WERI-Rb-1 (cell line): Measurements from ENCODE around the gene MARCO.
A peak's percentile ranks its signal among the peaks of the same experiment; 100 is the strongest.

ENCODE experiments used
- DNase-seq: peaks from one replicate; pipeline ENCODE4 v3.0.0-alpha.2; 2020
- H3K27ac ChIP-seq: fragments of 250-450 bp; sonication (Bioruptor Pico); 2 replicates; pipeline ENCODE4 v1.5.1; 2020; ENCODE audit warnings: mild to moderate bottlenecking, moderate library complexity
- H3K27me3 ChIP-seq: fragments of 250-450 bp; sonication (Bioruptor Pico); 2 replicates; pipeline ENCODE4 v1.5.1; 2021; ENCODE audit warnings: mild to moderate bottlenecking, low read depth, moderate library complexity; ENCODE audit not compliant: insufficient read depth, severe bottlenecking
- H3K36me3 ChIP-seq: fragments of 250-450 bp; sonication (Bioruptor Pico); 2 replicates; pipeline ENCODE4 v1.5.1; 2020; ENCODE audit warnings: mild to moderate bottlenecking, moderate library complexity
- H3K4me3 ChIP-seq: 2 replicates; pipeline ENCODE4 v1.5.1; 2011; ENCODE audit warnings: low read depth, mild to moderate bottlenecking, control low read depth, low read length
- H3K9me3 ChIP-seq: fragments of 250-450 bp; sonication (Bioruptor Pico); 2 replicates; pipeline ENCODE4 v1.5.1; 2021; ENCODE audit warnings: mild to moderate bottlenecking, moderate library complexity; ENCODE audit not compliant: severe bottlenecking
- TF ChIP-seq, protein P1 (sequence below): IDR thresholded peaks from 2 replicates; pipeline ENCODE4 v1.5.1; 2011; ENCODE audit warnings: low read depth, mild to moderate bottlenecking, control low read depth, inconsistent platforms, low read length

MARCO gene

DNA sequence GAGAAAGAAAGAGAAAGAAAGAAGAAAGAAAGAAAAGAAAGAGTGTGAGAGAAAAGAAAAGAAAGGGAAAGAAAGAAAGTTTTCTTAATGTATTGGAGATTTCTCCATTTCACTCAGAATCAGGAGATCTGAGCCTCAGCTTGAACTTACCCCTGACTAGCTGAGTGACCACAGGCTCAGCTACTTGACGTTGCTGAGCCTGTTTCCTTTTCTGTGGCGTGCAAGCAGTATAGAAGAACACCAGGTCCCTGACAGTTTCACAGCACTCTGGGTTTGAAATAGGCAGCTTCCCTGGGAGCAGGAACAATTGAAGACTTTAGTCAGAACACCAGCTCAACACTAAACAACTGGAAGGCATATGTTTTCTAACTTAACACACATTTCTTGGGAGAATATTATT lies 44.7 kb downstream of the MARCO start:
- Histone ChIP-seq H3K27ac (no peak overlapping the region), H3K27me3 (no peaks in the 10 kb centered on the region), H3K4me3 (no peak overlapping the region), H3K36me3 (no peaks in the 10 kb centered on the region), H3K9me3 (peaks cover 3% of the 10 kb centered on the region)
- no peak for DNase-seq
- TF ChIP-seq, protein P1, sequence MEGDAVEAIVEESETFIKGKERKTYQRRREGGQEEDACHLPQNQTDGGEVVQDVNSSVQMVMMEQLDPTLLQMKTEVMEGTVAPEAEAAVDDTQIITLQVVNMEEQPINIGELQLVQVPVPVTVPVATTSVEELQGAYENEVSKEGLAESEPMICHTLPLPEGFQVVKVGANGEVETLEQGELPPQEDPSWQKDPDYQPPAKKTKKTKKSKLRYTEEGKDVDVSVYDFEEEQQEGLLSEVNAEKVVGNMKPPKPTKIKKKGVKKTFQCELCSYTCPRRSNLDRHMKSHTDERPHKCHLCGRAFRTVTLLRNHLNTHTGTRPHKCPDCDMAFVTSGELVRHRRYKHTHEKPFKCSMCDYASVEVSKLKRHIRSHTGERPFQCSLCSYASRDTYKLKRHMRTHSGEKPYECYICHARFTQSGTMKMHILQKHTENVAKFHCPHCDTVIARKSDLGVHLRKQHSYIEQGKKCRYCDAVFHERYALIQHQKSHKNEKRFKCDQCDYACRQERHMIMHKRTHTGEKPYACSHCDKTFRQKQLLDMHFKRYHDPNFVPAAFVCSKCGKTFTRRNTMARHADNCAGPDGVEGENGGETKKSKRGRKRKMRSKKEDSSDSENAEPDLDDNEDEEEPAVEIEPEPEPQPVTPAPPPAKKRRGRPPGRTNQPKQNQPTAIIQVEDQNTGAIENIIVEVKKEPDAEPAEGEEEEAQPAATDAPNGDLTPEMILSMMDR: no peak

DNA sequence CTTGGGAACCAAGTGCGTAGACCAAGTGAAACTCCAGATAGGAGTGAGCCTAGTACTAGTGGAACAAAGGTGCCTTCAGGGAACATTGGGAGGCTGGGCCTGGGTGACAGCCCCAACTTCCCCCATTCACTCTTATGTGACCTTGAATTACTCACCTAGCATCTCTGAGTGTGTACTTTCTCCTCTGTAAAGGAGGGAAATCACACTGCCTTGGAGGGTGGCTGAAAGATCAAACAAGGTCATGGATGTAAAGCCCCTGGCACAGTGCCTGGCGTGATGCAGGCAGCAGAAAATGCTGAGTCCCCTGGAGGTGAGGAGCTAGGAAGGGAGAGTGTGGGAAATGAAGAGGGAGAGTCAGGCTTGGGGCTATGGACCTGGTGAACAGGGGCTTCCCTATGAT lies 45.9 kb downstream of the MARCO start:
- Histone ChIP-seq H3K36me3 (no peaks in the 10 kb centered on the region), H3K4me3 (no peak overlapping the region), H3K27me3 (no peaks in the 10 kb centered on the region), H3K27ac (no peak overlapping the region; the same call in 1 of the 2 replicates), H3K9me3 (peaks cover 3% of the 10 kb centered on the region)
- DNase-seq: no peak
- TF ChIP-seq, protein P1: no peak

DNA sequence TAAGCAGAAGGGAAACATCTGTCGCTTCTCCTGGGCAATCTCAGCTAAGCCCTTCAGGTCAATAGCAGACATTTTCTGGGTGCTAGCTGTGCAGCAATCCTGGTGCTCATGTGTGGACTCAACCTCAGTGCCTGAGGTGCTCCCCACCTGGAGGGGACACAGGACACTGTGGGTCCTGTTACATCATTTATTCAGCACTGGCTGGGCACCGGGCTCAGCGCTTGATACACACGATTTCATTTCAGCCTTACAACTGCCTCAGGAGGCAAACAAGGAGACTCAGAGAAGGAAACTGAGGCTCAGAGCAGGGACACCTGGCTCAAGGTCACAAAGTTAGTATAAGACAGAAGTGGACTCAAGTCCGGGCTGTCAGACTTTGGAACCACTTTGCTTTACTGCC lies 46.7 kb downstream of the MARCO start:
- H3K27ac ChIP-seq: peak overlapping the region; percentile 93
- H3K36me3 ChIP-seq: no peaks in the 10 kb centered on the region
- no peak overlapping the region for H3K4me3 ChIP-seq
- TF ChIP-seq, protein P1: no peak
- DNase-seq: no peak
- peaks cover 3% of the 10 kb centered on the region for H3K9me3 ChIP-seq
- no peaks in the 10 kb centered on the region for H3K27me3 ChIP-seq

DNA sequence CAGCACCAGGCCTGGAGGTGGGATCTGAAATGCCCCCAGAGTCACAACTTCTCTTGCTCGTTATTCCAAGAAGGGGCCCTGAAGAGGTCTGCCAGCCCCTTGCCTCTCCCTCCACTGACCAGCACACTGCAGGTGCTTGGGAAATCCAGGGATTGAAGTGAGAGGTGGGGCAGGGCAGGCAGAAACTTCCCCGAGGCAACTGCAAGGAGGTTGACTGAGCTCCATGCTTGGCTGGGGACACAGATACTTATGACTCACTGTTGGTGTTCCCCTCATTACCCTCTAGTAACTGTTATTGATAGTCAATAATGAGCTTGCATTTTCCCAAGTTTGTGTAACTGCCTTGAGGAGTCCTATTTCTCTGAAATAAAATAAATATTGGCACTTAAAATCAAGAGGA lies 47.5 kb downstream of the MARCO start:
- H3K36me3 ChIP-seq: no peaks in the 10 kb centered on the region
- peaks cover under 1% of the 10 kb centered on the region for H3K9me3 ChIP-seq
- H3K27ac ChIP-seq: peak overlapping the region; percentile 93
- no peak overlapping the region for H3K4me3 ChIP-seq
- no peaks in the 10 kb centered on the region for H3K27me3 ChIP-seq
- TF ChIP-seq, protein P1: no peak
- peak; percentile 26 for DNase-seq

DNA sequence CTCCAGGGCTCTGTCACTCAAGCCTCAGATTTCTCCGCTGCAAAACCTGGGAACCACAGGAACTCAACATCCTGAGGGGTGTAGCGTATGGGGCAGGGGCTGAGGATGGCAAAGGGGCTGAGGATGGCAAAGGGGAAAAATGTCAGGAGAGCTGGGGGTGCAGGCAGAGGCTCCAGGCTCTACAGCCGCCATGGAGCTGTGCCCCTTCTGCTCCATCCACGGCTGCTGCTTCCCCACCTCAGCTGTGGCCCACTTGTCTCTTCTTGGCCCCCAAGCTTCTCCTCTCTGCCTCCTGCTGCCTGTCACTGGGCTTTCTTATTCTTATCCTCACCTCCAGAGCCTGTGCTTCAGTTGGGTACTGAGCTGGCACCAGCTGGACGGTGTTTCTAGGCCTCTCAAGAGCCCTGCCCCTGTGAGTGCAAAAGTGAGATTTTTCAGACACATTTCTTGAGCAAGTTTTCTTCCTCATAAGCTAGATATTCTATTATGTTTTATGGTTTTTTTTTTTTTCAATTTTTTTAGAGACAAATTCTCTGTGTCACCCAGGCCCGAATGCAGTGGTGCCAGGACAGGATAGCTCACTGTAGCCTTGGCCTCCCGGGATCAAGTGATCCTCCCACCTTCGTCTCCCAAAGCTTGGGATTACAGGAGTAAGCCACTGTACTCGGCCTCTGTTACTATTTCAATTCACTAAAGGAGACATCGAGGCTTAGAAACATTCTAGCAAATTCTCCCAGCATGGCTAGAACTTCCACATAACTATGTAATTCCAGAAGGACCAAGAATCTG lies 49.0 kb downstream of the MARCO start:
- H3K36me3 ChIP-seq: no peaks in the 10 kb centered on the region
- peaks cover 3% of the 10 kb centered on the region for H3K9me3 ChIP-seq
- H3K27me3 ChIP-seq: no peaks in the 10 kb centered on the region
- H3K4me3 ChIP-seq: peak overlapping the region; percentile 17; the same call in 1 of the 2 replicates
- peak; percentile 56 for DNase-seq
- peak overlapping the region; percentile 93 for H3K27ac ChIP-seq
- TF ChIP-seq, protein P1: no peak
